HCT116 (cell line): Measurements from ENCODE around the gene CLIC3.

ENCODE experiments used
- EGR1 ChIP-seq: IDR thresholded peaks from 2 replicates; pipeline ENCODE4 v1.6.1; 2012; ENCODE audit warnings: low read depth
- POLR2A ChIP-seq: IDR thresholded peaks from 2 replicates; pipeline ENCODE4 v1.7.0; 2011; ENCODE audit warnings: borderline replicate concordance; ENCODE audit not compliant: insufficient read depth, insufficient read length; ENCODE audit errors: extremely low read depth
- TF ChIP-seq, protein P1 (sequence below), 3 experiments: fragments of 200-600 bp in 1 of 3; sonication (generic) in 1 of 3; IDR thresholded peaks in 2 of 3; conservative IDR thresholded peaks in 1 of 3; 2 replicates each; pipeline ENCODE4 v1.5.1; 2012 to 2017; ENCODE audit warnings: low read depth in 2 of 3, low read length in 2 of 3, antibody characterized with exemption in 1 of 3, borderline replicate concordance in 1 of 3, control low read depth in 1 of 3, mild to moderate bottlenecking in 1 of 3, mixed read lengths in 1 of 3, mixed run types in 1 of 3, moderate library complexity in 1 of 3; ENCODE audit not compliant: insufficient read depth in 1 of 3

DNA sequence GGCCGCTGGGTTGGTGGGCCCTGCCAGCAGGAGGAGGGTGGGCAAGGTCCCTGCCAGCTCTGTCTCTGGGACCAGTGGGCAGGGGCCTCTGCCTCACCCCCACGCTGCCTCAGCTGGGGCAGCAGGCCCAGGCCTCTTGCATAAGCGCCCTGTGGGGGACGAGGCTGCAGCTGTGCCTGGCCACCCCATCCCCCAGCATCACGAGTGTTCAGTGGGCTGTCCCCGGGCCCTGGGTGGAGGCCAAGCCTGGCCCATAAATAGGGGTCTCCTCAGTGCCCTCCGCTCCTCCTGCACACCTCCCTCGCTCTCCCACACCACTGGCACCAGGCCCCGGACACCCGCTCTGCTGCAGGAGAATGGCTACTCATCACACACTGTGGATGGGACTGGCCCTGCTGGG, 19.1 kb downstream of the CLIC3 start, which contains the start of gene PTGDS:
- TF ChIP-seq POLR2A (no peak), EGR1 (no peak)
- TF ChIP-seq, protein P1, sequence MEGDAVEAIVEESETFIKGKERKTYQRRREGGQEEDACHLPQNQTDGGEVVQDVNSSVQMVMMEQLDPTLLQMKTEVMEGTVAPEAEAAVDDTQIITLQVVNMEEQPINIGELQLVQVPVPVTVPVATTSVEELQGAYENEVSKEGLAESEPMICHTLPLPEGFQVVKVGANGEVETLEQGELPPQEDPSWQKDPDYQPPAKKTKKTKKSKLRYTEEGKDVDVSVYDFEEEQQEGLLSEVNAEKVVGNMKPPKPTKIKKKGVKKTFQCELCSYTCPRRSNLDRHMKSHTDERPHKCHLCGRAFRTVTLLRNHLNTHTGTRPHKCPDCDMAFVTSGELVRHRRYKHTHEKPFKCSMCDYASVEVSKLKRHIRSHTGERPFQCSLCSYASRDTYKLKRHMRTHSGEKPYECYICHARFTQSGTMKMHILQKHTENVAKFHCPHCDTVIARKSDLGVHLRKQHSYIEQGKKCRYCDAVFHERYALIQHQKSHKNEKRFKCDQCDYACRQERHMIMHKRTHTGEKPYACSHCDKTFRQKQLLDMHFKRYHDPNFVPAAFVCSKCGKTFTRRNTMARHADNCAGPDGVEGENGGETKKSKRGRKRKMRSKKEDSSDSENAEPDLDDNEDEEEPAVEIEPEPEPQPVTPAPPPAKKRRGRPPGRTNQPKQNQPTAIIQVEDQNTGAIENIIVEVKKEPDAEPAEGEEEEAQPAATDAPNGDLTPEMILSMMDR (IDR thresholded peaks at IDR 0.05 in 2 of 3, conservative IDR thresholded peaks at IDR 0.05 in 1 of 3; ENCODE audit: borderline replicate concordance in 1 of 3, insufficient read depth in 1 of 3, low read depth in 2 of 3, low read length in 2 of 3) = no peak
